H1 (cell line): ENCODE data around the gene CBX4. TPM values are rescaled to one million over a fixed set of nuclear protein-coding genes. Genes with fewer than 3 reads are reported as not detected.

ENCODE experiments used
- TBP ChIP-seq: IDR thresholded peaks from 2 replicates; pipeline ENCODE4 v1.6.1; 2011; ENCODE audit warnings: low read depth, low read length, improper control_type of control experiment
- polyA plus RNA-seq, 7 experiments: library from polyadenylated mRNA; depleted of rRNA in 3 of 7; stranded (reverse) in 5 of 7; unstranded in 2 of 7; fragments of >200 nt in 5 of 7; fragments of 200-250 nt in 2 of 7; gene quantifications; 1 replicate in 5 of 7; 2 replicates in 1 of 7; 4 replicates in 1 of 7; pipeline versions ENCODE4 v1.2.1 to v1.2.3, GENCODE V29; 2011 to 2013; ENCODE audit warnings: missing spikeins in 2 of 7, mixed read lengths in 2 of 7
- total RNA-seq: library from RNA; stranded (reverse); fragmentation: NEBNext Ultra II Directional; extraction: Animal tissue kit (Norgen Biotek cat#: 25700); gene quantifications from 2 replicates; pipeline ENCODE4 v1.2.1, GENCODE V29; 2021

The CBX4 gene
- total and polyA plus RNA-seq, 2 of the 8 experiments (the other 6 are each of a cell fraction or from before 2014, with no cell fraction given): 1.8 to 4.0 TPM

DNA sequence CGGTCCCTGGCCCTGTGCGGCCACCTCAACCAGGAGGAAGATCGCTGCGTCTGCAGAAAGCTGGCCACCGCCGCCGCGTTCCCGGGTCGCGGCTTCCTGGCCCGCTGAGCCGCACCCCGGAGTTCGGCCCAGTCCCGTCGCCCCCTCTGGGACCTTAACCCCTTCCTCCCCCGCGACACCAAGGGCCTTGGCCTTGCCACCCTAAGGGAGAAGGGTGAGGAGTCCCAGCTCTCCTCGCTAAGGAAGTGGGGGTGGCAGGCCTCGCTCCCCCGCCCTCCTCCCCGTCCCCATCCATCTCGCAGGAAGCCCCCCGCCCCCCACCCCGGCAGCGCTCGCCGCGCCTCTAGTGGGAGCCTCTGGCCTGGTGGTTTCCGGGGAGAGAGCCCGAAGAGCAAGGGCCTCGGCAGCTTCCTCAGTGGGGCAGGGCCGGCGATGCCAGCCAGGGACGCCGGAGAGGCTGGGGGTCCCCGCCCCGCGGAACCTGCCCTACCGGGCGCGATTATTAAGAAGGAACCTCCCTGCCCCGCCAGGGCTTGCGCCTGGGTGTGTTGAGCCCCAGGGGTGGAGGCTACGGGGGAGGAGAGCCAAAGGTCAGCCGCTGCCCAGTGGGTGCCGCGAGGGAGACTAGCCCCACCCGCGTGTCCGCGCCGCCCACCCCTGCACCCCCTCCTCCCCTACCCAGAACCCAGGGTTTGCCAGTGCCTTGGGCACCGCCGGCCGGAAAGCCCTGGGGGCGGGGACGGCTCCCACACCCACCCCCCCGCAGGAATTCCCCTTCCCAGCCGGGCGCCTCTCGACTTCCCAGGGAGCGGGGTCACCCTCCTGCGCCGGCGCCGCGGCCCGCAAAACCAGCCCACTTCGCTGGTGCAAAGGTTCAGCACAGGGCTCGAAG lies 6.8 kb downstream of the CBX4 start (continued):
- TF ChIP-seq TBP: no peak
